HEK293 (cell line): ENCODE data around the gene VKORC1L1.
A peak's percentile ranks its signal among the peaks of the same experiment; 100 is the strongest.

Source experiments
- GFI1B ChIP-seq: fragments of 450-650 bp; formaldehyde crosslinking; IDR thresholded peaks from 2 replicates; pipeline ENCODE4 v1.5.1; 2016; ENCODE audit warnings: missing biosample characterization, missing genetic modification characterization
- KLF1 ChIP-seq: fragments of 450-650 bp; formaldehyde crosslinking; IDR thresholded peaks from 2 replicates; pipeline ENCODE4 v1.5.1; 2016; ENCODE audit warnings: missing biosample characterization, missing genetic modification characterization
- KLF8 ChIP-seq: fragments of 450-650 bp; formaldehyde crosslinking; IDR thresholded peaks from 2 replicates; pipeline ENCODE4 v1.5.1; 2016; ENCODE audit warnings: missing biosample characterization, missing genetic modification characterization
- OSR2 ChIP-seq: fragments of 450-650 bp; formaldehyde crosslinking; IDR thresholded peaks from 2 replicates; pipeline ENCODE4 v1.5.1; 2016; ENCODE audit warnings: missing biosample characterization, missing genetic modification characterization
- RBAK ChIP-seq: fragments of 450-650 bp; formaldehyde crosslinking; IDR thresholded peaks from 2 replicates; pipeline ENCODE4 v1.5.1; 2016; ENCODE audit warnings: missing biosample characterization, missing genetic modification characterization
- YY2 ChIP-seq: fragments of 450-650 bp; formaldehyde crosslinking; IDR thresholded peaks from 2 replicates; pipeline ENCODE4 v1.5.1; 2016; ENCODE audit warnings: missing biosample characterization, missing genetic modification characterization
- ZNF16 ChIP-seq: fragments of 450-650 bp; formaldehyde crosslinking; IDR thresholded peaks from 2 replicates; pipeline ENCODE4 v1.5.1; 2016; ENCODE audit warnings: low read depth, missing biosample characterization, missing genetic modification characterization
- ZNF169 ChIP-seq: fragments of 450-650 bp; formaldehyde crosslinking; IDR thresholded peaks from 2 replicates; pipeline ENCODE4 v1.5.1; 2016; ENCODE audit warnings: missing biosample characterization, missing genetic modification characterization
- ZNF214 ChIP-seq: fragments of 450-650 bp; formaldehyde crosslinking; IDR thresholded peaks from 2 replicates; pipeline ENCODE4 v1.5.1; 2017; ENCODE audit warnings: missing biosample characterization, mild to moderate bottlenecking, missing genetic modification characterization, borderline replicate concordance
- ZNF221 ChIP-seq: fragments of 450-650 bp; formaldehyde crosslinking; IDR thresholded peaks from 2 replicates; pipeline ENCODE4 v1.5.1; 2017; ENCODE audit warnings: missing biosample characterization, missing genetic modification characterization, borderline replicate concordance
- ZNF223 ChIP-seq: fragments of 450-650 bp; formaldehyde crosslinking; IDR thresholded peaks from 2 replicates; pipeline ENCODE4 v1.5.1; 2016; ENCODE audit warnings: missing biosample characterization, missing genetic modification characterization
- ZNF292 ChIP-seq: fragments of 450-650 bp; formaldehyde crosslinking; IDR thresholded peaks from 2 replicates; pipeline ENCODE4 v1.5.1; 2016; ENCODE audit warnings: low read depth, missing biosample characterization, missing genetic modification characterization, borderline replicate concordance
- ZNF423 ChIP-seq: fragments of 450-650 bp; formaldehyde crosslinking; IDR thresholded peaks from 2 replicates; pipeline ENCODE4 v1.5.1; 2016; ENCODE audit warnings: missing biosample characterization, missing genetic modification characterization
- ZNF521 ChIP-seq: fragments of 450-650 bp; formaldehyde crosslinking; IDR thresholded peaks from 2 replicates; pipeline ENCODE4 v1.5.1; 2017; ENCODE audit warnings: missing biosample characterization, mild to moderate bottlenecking, missing genetic modification characterization
- ZNF548 ChIP-seq: fragments of 450-650 bp; formaldehyde crosslinking; IDR thresholded peaks from 2 replicates; pipeline ENCODE4 v1.5.1; 2016; ENCODE audit warnings: missing biosample characterization, missing genetic modification characterization
- ZNF558 ChIP-seq: fragments of 450-650 bp; formaldehyde crosslinking; IDR thresholded peaks from 2 replicates; pipeline ENCODE4 v1.5.1; 2016; ENCODE audit warnings: missing biosample characterization, missing genetic modification characterization
- ZNF621 ChIP-seq: fragments of 450-650 bp; formaldehyde crosslinking; IDR thresholded peaks from 2 replicates; pipeline ENCODE4 v1.5.1; 2017; ENCODE audit warnings: missing biosample characterization, missing genetic modification characterization
- ZNF624 ChIP-seq: fragments of 450-650 bp; formaldehyde crosslinking; IDR thresholded peaks from 2 replicates; pipeline ENCODE4 v1.5.1; 2017; ENCODE audit warnings: missing biosample characterization, missing genetic modification characterization
- ZNF658 ChIP-seq: fragments of 450-650 bp; formaldehyde crosslinking; IDR thresholded peaks from 2 replicates; pipeline ENCODE4; 2016; ENCODE audit warnings: missing biosample characterization, missing genetic modification characterization
- ZNF664 ChIP-seq: fragments of 450-650 bp; formaldehyde crosslinking; IDR thresholded peaks from 2 replicates; pipeline ENCODE4 v1.5.1; 2016; ENCODE audit warnings: missing biosample characterization, missing genetic modification characterization
- ZNF777 ChIP-seq: fragments of 450-650 bp; formaldehyde crosslinking; IDR thresholded peaks from 2 replicates; pipeline ENCODE4 v1.5.1; 2017; ENCODE audit warnings: missing biosample characterization, missing genetic modification characterization, borderline replicate concordance
- ZSCAN23 ChIP-seq: fragments of 450-650 bp; formaldehyde crosslinking; IDR thresholded peaks from 2 replicates; pipeline ENCODE4 v1.5.1; 2016; ENCODE audit warnings: missing biosample characterization, missing genetic modification characterization
- TF ChIP-seq, protein P1 (sequence below): fragments of 450-650 bp; formaldehyde crosslinking; IDR thresholded peaks from 2 replicates; pipeline ENCODE4 v1.5.1; 2017; ENCODE audit warnings: missing biosample characterization, missing genetic modification characterization
- TF ChIP-seq, protein P2 (sequence below): fragments of 450-650 bp; formaldehyde crosslinking; IDR thresholded peaks from 2 replicates; pipeline ENCODE4 v1.5.1; 2016; ENCODE audit warnings: missing biosample characterization, missing genetic modification characterization
- TF ChIP-seq, protein P3 (sequence below): fragments of 450-650 bp; formaldehyde crosslinking; IDR thresholded peaks from 2 replicates; pipeline ENCODE4 v1.5.1; 2016; ENCODE audit warnings: missing biosample characterization, missing genetic modification characterization
- TF ChIP-seq, protein P4 (sequence below): fragments of 450-650 bp; formaldehyde crosslinking; IDR thresholded peaks from 2 replicates; pipeline ENCODE4 v1.5.1; 2017; ENCODE audit warnings: missing biosample characterization, missing genetic modification characterization
- TF ChIP-seq, protein P5 (sequence below): fragments of 450-650 bp; formaldehyde crosslinking; IDR thresholded peaks from 2 replicates; pipeline ENCODE4 v1.5.1; 2017; ENCODE audit warnings: missing biosample characterization, missing genetic modification characterization
- TF ChIP-seq, protein P6 (sequence below): fragments of 450-650 bp; formaldehyde crosslinking; IDR thresholded peaks from 2 replicates; pipeline ENCODE4 v1.5.1; 2017; ENCODE audit warnings: missing biosample characterization, mild to moderate bottlenecking, missing genetic modification characterization, moderate library complexity

Gene VKORC1L1

DNA sequence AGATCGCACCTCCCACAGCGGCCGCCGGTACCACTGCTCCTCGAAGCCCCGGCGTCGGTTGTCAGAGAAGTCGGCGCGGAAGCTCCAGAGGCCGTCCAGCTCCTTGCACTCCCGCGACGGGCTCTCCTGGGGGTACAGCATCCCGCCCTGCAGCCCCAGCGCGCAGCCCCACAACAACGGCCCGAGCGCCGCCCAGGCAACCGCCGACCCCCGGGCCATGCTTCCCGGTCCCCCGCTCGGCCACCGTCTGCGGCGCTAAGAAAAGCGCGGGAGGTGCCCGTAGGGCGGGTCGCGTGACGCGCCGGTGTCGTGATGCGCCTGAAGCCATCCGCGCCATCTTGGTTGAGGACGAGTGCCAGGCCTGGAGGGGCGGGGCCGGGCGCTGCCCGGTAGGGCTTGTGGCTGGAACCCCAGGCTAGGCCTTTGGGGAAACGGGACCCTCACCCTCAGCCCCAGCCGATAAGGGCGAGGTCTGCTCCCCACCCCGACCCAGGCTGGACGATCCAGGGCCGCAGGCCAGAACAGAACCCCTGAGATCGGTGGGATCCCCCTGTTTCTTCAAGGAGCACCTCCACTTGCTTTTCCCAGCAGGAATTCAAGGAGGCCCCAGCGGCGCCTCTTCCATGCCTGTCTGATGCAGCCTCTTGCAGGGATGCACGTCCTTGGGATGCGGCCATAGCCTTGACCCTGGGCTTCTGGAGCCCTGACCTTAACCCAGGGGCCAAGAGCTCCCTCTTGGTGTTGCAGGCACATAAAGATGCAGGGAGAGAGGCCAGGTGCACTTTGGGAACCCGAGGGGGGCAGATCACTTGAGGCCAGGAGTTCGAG lies 109.3 kb downstream of the VKORC1L1 start, which contains the start of gene GUSB (continued):
- TF ChIP-seq ZSCAN23, result no peak
- no peak for TF ChIP-seq ZNF621 (tag by site-specific recombination)
- TF ChIP-seq, protein P1, sequence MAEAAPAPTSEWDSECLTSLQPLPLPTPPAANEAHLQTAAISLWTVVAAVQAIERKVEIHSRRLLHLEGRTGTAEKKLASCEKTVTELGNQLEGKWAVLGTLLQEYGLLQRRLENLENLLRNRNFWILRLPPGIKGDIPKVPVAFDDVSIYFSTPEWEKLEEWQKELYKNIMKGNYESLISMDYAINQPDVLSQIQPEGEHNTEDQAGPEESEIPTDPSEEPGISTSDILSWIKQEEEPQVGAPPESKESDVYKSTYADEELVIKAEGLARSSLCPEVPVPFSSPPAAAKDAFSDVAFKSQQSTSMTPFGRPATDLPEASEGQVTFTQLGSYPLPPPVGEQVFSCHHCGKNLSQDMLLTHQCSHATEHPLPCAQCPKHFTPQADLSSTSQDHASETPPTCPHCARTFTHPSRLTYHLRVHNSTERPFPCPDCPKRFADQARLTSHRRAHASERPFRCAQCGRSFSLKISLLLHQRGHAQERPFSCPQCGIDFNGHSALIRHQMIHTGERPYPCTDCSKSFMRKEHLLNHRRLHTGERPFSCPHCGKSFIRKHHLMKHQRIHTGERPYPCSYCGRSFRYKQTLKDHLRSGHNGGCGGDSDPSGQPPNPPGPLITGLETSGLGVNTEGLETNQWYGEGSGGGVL (tag by site-specific recombination), result 0 out of 2 replicates have a peak, but pooled peaks have one; percentile 18
- TF ChIP-seq, protein P2, sequence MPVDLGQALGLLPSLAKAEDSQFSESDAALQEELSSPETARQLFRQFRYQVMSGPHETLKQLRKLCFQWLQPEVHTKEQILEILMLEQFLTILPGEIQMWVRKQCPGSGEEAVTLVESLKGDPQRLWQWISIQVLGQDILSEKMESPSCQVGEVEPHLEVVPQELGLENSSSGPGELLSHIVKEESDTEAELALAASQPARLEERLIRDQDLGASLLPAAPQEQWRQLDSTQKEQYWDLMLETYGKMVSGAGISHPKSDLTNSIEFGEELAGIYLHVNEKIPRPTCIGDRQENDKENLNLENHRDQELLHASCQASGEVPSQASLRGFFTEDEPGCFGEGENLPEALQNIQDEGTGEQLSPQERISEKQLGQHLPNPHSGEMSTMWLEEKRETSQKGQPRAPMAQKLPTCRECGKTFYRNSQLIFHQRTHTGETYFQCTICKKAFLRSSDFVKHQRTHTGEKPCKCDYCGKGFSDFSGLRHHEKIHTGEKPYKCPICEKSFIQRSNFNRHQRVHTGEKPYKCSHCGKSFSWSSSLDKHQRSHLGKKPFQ, result no peak
- TF ChIP-seq ZNF777 (tag by site-specific recombination), result peak; percentile 90
- peak; percentile 71 for TF ChIP-seq KLF1
- no peak for TF ChIP-seq ZNF214 (tag by site-specific recombination)
- TF ChIP-seq, protein P3, sequence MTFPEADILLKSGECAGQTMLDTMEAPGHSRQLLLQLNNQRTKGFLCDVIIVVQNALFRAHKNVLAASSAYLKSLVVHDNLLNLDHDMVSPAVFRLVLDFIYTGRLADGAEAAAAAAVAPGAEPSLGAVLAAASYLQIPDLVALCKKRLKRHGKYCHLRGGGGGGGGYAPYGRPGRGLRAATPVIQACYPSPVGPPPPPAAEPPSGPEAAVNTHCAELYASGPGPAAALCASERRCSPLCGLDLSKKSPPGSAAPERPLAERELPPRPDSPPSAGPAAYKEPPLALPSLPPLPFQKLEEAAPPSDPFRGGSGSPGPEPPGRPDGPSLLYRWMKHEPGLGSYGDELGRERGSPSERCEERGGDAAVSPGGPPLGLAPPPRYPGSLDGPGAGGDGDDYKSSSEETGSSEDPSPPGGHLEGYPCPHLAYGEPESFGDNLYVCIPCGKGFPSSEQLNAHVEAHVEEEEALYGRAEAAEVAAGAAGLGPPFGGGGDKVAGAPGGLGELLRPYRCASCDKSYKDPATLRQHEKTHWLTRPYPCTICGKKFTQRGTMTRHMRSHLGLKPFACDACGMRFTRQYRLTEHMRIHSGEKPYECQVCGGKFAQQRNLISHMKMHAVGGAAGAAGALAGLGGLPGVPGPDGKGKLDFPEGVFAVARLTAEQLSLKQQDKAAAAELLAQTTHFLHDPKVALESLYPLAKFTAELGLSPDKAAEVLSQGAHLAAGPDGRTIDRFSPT (tag by site-specific recombination), result peak; percentile 89
- TF ChIP-seq ZNF292 (tag by site-specific recombination), result no peak
- no peak for TF ChIP-seq ZNF221 (tag by site-specific recombination)
- TF ChIP-seq ZNF423, result no peak
- TF ChIP-seq ZNF558, result no peak
- no peak for TF ChIP-seq ZNF624 (tag by site-specific recombination)
- peak; percentile 69 for TF ChIP-seq YY2
- no peak for TF ChIP-seq GFI1B
- TF ChIP-seq OSR2 (tag by site-specific recombination), result no peak
- TF ChIP-seq, protein P4, sequence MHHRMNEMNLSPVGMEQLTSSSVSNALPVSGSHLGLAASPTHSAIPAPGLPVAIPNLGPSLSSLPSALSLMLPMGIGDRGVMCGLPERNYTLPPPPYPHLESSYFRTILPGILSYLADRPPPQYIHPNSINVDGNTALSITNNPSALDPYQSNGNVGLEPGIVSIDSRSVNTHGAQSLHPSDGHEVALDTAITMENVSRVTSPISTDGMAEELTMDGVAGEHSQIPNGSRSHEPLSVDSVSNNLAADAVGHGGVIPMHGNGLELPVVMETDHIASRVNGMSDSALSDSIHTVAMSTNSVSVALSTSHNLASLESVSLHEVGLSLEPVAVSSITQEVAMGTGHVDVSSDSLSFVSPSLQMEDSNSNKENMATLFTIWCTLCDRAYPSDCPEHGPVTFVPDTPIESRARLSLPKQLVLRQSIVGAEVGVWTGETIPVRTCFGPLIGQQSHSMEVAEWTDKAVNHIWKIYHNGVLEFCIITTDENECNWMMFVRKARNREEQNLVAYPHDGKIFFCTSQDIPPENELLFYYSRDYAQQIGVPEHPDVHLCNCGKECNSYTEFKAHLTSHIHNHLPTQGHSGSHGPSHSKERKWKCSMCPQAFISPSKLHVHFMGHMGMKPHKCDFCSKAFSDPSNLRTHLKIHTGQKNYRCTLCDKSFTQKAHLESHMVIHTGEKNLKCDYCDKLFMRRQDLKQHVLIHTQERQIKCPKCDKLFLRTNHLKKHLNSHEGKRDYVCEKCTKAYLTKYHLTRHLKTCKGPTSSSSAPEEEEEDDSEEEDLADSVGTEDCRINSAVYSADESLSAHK (tag by site-specific recombination), result no peak
- TF ChIP-seq ZNF521 (tag by site-specific recombination), result no peak
- TF ChIP-seq, protein P5, sequence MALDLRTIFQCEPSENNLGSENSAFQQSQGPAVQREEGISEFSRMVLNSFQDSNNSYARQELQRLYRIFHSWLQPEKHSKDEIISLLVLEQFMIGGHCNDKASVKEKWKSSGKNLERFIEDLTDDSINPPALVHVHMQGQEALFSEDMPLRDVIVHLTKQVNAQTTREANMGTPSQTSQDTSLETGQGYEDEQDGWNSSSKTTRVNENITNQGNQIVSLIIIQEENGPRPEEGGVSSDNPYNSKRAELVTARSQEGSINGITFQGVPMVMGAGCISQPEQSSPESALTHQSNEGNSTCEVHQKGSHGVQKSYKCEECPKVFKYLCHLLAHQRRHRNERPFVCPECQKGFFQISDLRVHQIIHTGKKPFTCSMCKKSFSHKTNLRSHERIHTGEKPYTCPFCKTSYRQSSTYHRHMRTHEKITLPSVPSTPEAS, result peak; percentile 21; the same call in 1 of the 2 replicates
- TF ChIP-seq RBAK (tag by site-specific recombination), result no peak
- TF ChIP-seq ZNF169 (tag by site-specific recombination), result no peak
- TF ChIP-seq ZNF664 (tag by site-specific recombination), result no peak
- TF ChIP-seq ZNF658 (tag by site-specific recombination), result no peak
- no peak for TF ChIP-seq ZNF16 (tag by site-specific recombination)
- TF ChIP-seq ZNF223 (tag by site-specific recombination), result no peak
- TF ChIP-seq, protein P6, sequence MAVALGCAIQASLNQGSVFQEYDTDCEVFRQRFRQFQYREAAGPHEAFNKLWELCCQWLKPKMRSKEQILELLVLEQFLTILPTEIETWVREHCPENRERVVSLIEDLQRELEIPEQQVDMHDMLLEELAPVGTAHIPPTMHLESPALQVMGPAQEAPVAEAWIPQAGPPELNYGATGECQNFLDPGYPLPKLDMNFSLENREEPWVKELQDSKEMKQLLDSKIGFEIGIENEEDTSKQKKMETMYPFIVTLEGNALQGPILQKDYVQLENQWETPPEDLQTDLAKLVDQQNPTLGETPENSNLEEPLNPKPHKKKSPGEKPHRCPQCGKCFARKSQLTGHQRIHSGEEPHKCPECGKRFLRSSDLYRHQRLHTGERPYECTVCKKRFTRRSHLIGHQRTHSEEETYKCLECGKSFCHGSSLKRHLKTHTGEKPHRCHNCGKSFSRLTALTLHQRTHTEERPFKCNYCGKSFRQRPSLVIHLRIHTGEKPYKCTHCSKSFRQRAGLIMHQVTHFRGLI (tag by site-specific recombination), result peak; percentile 91
- peak; percentile 96 for TF ChIP-seq KLF8 (tag by site-specific recombination)
- no peak for TF ChIP-seq ZNF548 (tag by site-specific recombination)
